IMR-90 (cell line): ENCODE measurements around the gene BLOC1S4. TPM values are rescaled to one million over a fixed set of nuclear protein-coding genes. Genes with fewer than 3 reads are reported as not detected.

Source experiments
- ATAC-seq: fragments of 200-7000 bp; cut with Tn5 transposase; 2 replicates; pipeline ENCODE4 v1.9.1; 2020; ENCODE audit warnings: low read depth, mild to moderate bottlenecking, moderate library complexity
- BruUV-seq: library from RNA; stranded (reverse); fragments of 400-500 nt; replicated peaks from 2 replicates; lab custom pipeline; 2021; lab: Mats Ljungman, UMichigan
- CTCF ChIA-PET: fragments of 300-600 bp; formaldehyde crosslinking; extraction: SDS; loops from one replicate; lab custom pipeline; 2021; ENCODE audit warnings: antibody characterized with exemption; lab: Yijun Ruan, JAX
- POLR2A ChIA-PET: fragments of 300-600 bp; sonication (Branson Sonifier 250); formaldehyde crosslinking; loops from one replicate; lab custom pipeline; 2022; ENCODE audit warnings: antibody characterized with exemption; ENCODE audit not compliant: unreplicated experiment; lab: Charles Lee
- DNase-seq: peaks from one replicate; pipeline ENCODE4 v3.0.0; 2013
- H2AFZ ChIP-seq: replicated peaks from 2 replicates; pipeline ENCODE3; 2013; ENCODE audit warnings: low read length, mild to moderate bottlenecking; ENCODE audit not compliant: poor library complexity
- H2AK5ac ChIP-seq: 2 replicates; pipeline ENCODE4 v1.6.1; 2013; ENCODE audit warnings: low read depth, low read length, inconsistent platforms
- H2AK9ac ChIP-seq: replicated peaks from 2 replicates; pipeline ENCODE3; 2013; ENCODE audit warnings: mild to moderate bottlenecking, low read depth, low read length, moderate library complexity; ENCODE audit not compliant: poor library complexity
- H2BK120ac ChIP-seq: 2 replicates; pipeline ENCODE4 v1.6.1; 2013; ENCODE audit warnings: low read depth, low read length, inconsistent platforms
- H2BK15ac ChIP-seq: 3 replicates; pipeline ENCODE4 v1.6.1; 2013; ENCODE audit warnings: low read depth, low read length, inconsistent platforms
- H2BK20ac ChIP-seq: 2 replicates; pipeline ENCODE4 v1.6.1; 2013; ENCODE audit warnings: low read depth, mild to moderate bottlenecking, inconsistent platforms, low read length, moderate library complexity
- H2BK5ac ChIP-seq: 2 replicates; pipeline ENCODE4 v1.6.1; 2013; ENCODE audit warnings: mild to moderate bottlenecking, low read depth, low read length, inconsistent platforms; ENCODE audit not compliant: poor library complexity, severe bottlenecking
- H3K14ac ChIP-seq: replicated peaks from 2 replicates; pipeline ENCODE4 v1.6.1; 2013; ENCODE audit warnings: low read depth, low read length, inconsistent platforms
- H3K18ac ChIP-seq: 2 replicates; pipeline ENCODE4 v1.6.1; 2013; ENCODE audit warnings: low read depth, low read length, control low read depth
- H3K23ac ChIP-seq: 2 replicates; pipeline ENCODE4 v1.6.1; 2013; ENCODE audit warnings: low read depth, low read length, inconsistent platforms
- H3K27ac ChIP-seq: 2 replicates; pipeline ENCODE4 v1.5.1; 2013; ENCODE audit warnings: mild to moderate bottlenecking, control low read depth, low read length; ENCODE audit not compliant: insufficient read depth
- H3K27me3 ChIP-seq: 2 replicates; pipeline ENCODE4 v1.6.1; 2013; ENCODE audit warnings: low read length; ENCODE audit not compliant: control insufficient read depth, insufficient read depth
- H3K36me3 ChIP-seq: 2 replicates; pipeline ENCODE4 v1.6.1; 2013; ENCODE audit warnings: low read length, mixed read lengths; ENCODE audit not compliant: control insufficient read depth, insufficient read depth
- H3K4ac ChIP-seq: 2 replicates; pipeline ENCODE4 v1.6.1; 2013; ENCODE audit warnings: low read depth, low read length, inconsistent platforms
- H3K4me1 ChIP-seq: 2 replicates; pipeline ENCODE4 v1.6.1; 2013; ENCODE audit warnings: low read length, mixed read lengths; ENCODE audit not compliant: control insufficient read depth, insufficient read depth
- H3K4me2 ChIP-seq: 2 replicates; pipeline ENCODE4 v1.6.1; 2013; ENCODE audit warnings: low read depth, mild to moderate bottlenecking, control low read depth, low read length, moderate library complexity
- H3K4me3 ChIP-seq: 2 replicates; pipeline ENCODE4 v1.5.1; 2013; ENCODE audit warnings: low read depth, mild to moderate bottlenecking, control low read depth, low read length, moderate library complexity; ENCODE audit not compliant: insufficient read depth
- H3K56ac ChIP-seq: 2 replicates; pipeline ENCODE4 v1.6.1; 2013; ENCODE audit warnings: low read length, inconsistent platforms; ENCODE audit not compliant: insufficient read depth; ENCODE audit errors: extremely low read depth
- H3K79me1 ChIP-seq, 2 experiments: 2 replicates each; pipeline ENCODE4 v1.6.1; 2013; ENCODE audit warnings: low read length in 2 of 2, inconsistent platforms in 1 of 2, low read depth in 1 of 2
- H3K9ac ChIP-seq: 2 replicates; pipeline ENCODE4 v1.6.1; 2013; ENCODE audit warnings: low read depth, low read length, control low read depth
- H3K9me1 ChIP-seq: 2 replicates; pipeline ENCODE4 v1.6.1; 2013; ENCODE audit warnings: low read length, inconsistent platforms; ENCODE audit not compliant: insufficient read depth
- H3K9me3 ChIP-seq: 2 replicates; pipeline ENCODE4 v1.6.1; 2013; ENCODE audit warnings: low read length; ENCODE audit not compliant: control insufficient read depth, insufficient read depth
- H4K20me1 ChIP-seq: 2 replicates; pipeline ENCODE4 v1.6.1; 2013; ENCODE audit warnings: low read length, inconsistent platforms; ENCODE audit not compliant: insufficient read depth
- H4K5ac ChIP-seq: 2 replicates; pipeline ENCODE4 v1.6.1; 2013; ENCODE audit warnings: mild to moderate bottlenecking, low read depth, low read length, control low read depth
- H4K8ac ChIP-seq, 2 experiments: 2 replicates each; pipeline ENCODE4 v1.6.1; 2013; ENCODE audit warnings: low read depth in 2 of 2, low read length in 2 of 2, control low read depth in 1 of 2, inconsistent platforms in 1 of 2
- H4K91ac ChIP-seq: 2 replicates; pipeline ENCODE4 v1.6.1; 2013; ENCODE audit warnings: low read depth, low read length, inconsistent platforms; ENCODE audit not compliant: insufficient read depth
- NFE2L2 ChIP-seq: fragments of 150-350 bp; IDR thresholded peaks from 2 replicates; pipeline ENCODE4 v1.6.1; 2016; ENCODE audit warnings: low read depth, mild to moderate bottlenecking, low read length
- RCOR1 ChIP-seq: IDR thresholded peaks from 2 replicates; pipeline ENCODE4 v1.6.1; 2012; ENCODE audit warnings: mild to moderate bottlenecking, low read length, improper control_type of control experiment; ENCODE audit not compliant: insufficient replicate concordance
- RFX5 ChIP-seq: IDR thresholded peaks from 2 replicates; pipeline ENCODE4 v1.8.0; 2012; ENCODE audit warnings: low read depth, mild to moderate bottlenecking, low read length, moderate library complexity
- WGBS, 2 experiments: methylation state at CpG; one replicate each; pipeline versions ENCODE4 v1.1.5 to v1.1.7; 2013; ENCODE audit warnings: missing lambda C conversion rate in 2 of 2; ENCODE audit not compliant: insufficient read length in 1 of 2; ENCODE audit errors: extremely low coverage in 2 of 2; 5-methylcytosine and 5-hydroxymethylcytosine counted together
- dilution Hi-C: fragments of 300-500 bp; cut with HindIII; formaldehyde crosslinking; loops from one replicate; pipeline ENCODE4 v1.14.3; 2018; ENCODE audit warnings: low sequenced_read_pairs; ENCODE audit not compliant: unreplicated experiment
- in situ Hi-C: fragments of 300-500 bp; cut with MboI; formaldehyde crosslinking; loops from 3 replicates; pipeline ENCODE4 v1.14.3; 2019; ENCODE audit warnings: low sequenced_read_pairs, inconsistent platforms, mixed read lengths
- intact Hi-C: fragments of 100-400 bp; cut with micrococcal nuclease; formaldehyde crosslinking; loops from 2 replicates; pipeline ENCODE4 v1.10.0; 2022
- polyA plus RNA-seq, 3 experiments: library from polyadenylated mRNA; depleted of rRNA; stranded (reverse); fragments of >200 nt; gene quantifications; 2 replicates each; pipeline ENCODE4 v1.2.3, GENCODE V29; 2012; ENCODE audit warnings: low replicate concordance in 1 of 3
- total RNA-seq: library from RNA; depleted of rRNA; stranded (reverse); fragments of >200 nt; gene quantifications from 2 replicates; pipeline ENCODE4 v1.2.3, GENCODE V29; 2012
- TF ChIP-seq, protein P1 (sequence below): fragments of 150-350 bp; IDR thresholded peaks from 2 replicates; pipeline ENCODE4 v1.6.1; 2017; ENCODE audit warnings: mild to moderate bottlenecking, antibody characterized with exemption, low read length, low read depth
- TF ChIP-seq, protein P2 (sequence below): conservative IDR thresholded peaks from 2 replicates; pipeline ENCODE4 v1.5.1; 2012; ENCODE audit warnings: mild to moderate bottlenecking, low read depth, low read length, improper control_type of control experiment

BLOC1S4 gene
- total and polyA plus RNA-seq, 2 of the 4 experiments (the other 2 are of a cell fraction) = 8.8 to 22.1 TPM

DNA sequence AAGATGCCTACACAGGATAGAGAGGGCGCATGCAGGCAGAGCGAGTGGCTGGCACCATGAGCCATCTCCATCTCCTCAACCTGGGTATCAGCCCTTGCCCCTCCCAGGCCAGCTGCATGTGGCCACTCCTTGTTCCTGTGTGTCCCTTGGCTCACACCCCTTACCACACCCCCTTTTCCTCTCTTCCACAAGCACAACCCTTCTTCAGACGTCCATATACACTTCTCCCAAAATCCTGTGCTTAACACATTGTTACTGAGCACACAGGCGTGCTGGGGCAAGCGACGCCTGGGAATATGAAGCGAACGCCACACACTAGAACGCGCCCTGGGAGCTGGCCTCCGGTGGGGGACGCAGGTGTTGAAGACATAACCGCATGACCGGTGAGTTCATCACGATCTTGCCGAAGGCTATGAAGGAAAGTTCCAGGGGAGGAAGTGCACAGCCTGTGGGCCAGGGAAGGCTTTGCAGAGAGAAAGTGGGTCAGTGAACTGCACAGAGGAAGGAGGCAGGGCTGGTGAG, 47.4 kb downstream of the BLOC1S4 start:
- Histone ChIP-seq H4K20me1 (no peaks in the 10 kb centered on the region), H3K36me3 (no peaks in the 10 kb centered on the region), H2AK9ac (peak overlapping the region; percentile 7), H3K56ac (no peak overlapping the region), H4K5ac (no peak overlapping the region), H3K4me1 (peaks cover 3% of the 10 kb centered on the region), H3K9me3 (no peaks in the 10 kb centered on the region; the same call in 1 of the 2 replicates), H3K4me3 (no peak overlapping the region), H3K4me2 (no peak overlapping the region), H3K23ac (no peak overlapping the region), H4K8ac (no peak overlapping the region), H3K79me1 (no peaks in the 10 kb centered on the region), H2AK5ac (no peak overlapping the region), H3K27ac (no peak overlapping the region), H2BK120ac (no peak overlapping the region), H3K9ac (no peak overlapping the region), H4K91ac (no peak overlapping the region), H3K27me3 (peaks cover 44% of the 10 kb centered on the region), H3K9me1 (no peaks in the 10 kb centered on the region), H3K4ac (no peak overlapping the region), H2BK5ac (no peak overlapping the region), H2AFZ (peak overlapping the region; percentile 51), H3K18ac (no peak overlapping the region), H3K14ac (no peak overlapping the region), H2BK20ac (no peak overlapping the region), H2BK15ac (no peak overlapping the region)
- DNase-seq (no peak), ATAC-seq (no peak)
- no TSS peak for BruUV-seq
- POLR2A ChIA-PET = no interaction called here
- CTCF ChIA-PET = no interaction called here
- WGBS, 2 experiments = 79% methylated on average over 12 of the region's 16 CpGs; no CpG with 5 or more reads in 1 of the 2 experiments
- intact Hi-C loops (no loop called here), dilution Hi-C loops (no loop called here), in situ Hi-C loops (no loop called here)
- no peak for TF ChIP-seq NFE2L2
- no peak for TF ChIP-seq RFX5
- TF ChIP-seq, protein P1, sequence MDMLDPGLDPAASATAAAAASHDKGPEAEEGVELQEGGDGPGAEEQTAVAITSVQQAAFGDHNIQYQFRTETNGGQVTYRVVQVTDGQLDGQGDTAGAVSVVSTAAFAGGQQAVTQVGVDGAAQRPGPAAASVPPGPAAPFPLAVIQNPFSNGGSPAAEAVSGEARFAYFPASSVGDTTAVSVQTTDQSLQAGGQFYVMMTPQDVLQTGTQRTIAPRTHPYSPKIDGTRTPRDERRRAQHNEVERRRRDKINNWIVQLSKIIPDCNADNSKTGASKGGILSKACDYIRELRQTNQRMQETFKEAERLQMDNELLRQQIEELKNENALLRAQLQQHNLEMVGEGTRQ = no peak
- TF ChIP-seq RCOR1 = no peak
- TF ChIP-seq, protein P2, sequence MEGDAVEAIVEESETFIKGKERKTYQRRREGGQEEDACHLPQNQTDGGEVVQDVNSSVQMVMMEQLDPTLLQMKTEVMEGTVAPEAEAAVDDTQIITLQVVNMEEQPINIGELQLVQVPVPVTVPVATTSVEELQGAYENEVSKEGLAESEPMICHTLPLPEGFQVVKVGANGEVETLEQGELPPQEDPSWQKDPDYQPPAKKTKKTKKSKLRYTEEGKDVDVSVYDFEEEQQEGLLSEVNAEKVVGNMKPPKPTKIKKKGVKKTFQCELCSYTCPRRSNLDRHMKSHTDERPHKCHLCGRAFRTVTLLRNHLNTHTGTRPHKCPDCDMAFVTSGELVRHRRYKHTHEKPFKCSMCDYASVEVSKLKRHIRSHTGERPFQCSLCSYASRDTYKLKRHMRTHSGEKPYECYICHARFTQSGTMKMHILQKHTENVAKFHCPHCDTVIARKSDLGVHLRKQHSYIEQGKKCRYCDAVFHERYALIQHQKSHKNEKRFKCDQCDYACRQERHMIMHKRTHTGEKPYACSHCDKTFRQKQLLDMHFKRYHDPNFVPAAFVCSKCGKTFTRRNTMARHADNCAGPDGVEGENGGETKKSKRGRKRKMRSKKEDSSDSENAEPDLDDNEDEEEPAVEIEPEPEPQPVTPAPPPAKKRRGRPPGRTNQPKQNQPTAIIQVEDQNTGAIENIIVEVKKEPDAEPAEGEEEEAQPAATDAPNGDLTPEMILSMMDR = 0 out of 2 replicates have a peak, but pooled peaks have one; percentile 8
